Astrocyte (in vitro differentiated cells and primary cell): ENCODE measurements around the gene GINS3.

Experiments used
- EZH2 ChIP-seq: IDR thresholded peaks from 2 replicates; pipeline ENCODE4 v1.6.1; 2012; ENCODE audit warnings: mild to moderate bottlenecking, low read length, inconsistent platforms; ENCODE audit not compliant: insufficient read depth
- TF ChIP-seq, protein P1 (sequence below): IDR thresholded peaks from 2 replicates; pipeline ENCODE4 v1.5.1; 2011; ENCODE audit warnings: low read depth, mild to moderate bottlenecking, inconsistent platforms, low read length, moderate library complexity; ENCODE audit not compliant: insufficient read depth

- TF ChIP-seq, protein P1, sequence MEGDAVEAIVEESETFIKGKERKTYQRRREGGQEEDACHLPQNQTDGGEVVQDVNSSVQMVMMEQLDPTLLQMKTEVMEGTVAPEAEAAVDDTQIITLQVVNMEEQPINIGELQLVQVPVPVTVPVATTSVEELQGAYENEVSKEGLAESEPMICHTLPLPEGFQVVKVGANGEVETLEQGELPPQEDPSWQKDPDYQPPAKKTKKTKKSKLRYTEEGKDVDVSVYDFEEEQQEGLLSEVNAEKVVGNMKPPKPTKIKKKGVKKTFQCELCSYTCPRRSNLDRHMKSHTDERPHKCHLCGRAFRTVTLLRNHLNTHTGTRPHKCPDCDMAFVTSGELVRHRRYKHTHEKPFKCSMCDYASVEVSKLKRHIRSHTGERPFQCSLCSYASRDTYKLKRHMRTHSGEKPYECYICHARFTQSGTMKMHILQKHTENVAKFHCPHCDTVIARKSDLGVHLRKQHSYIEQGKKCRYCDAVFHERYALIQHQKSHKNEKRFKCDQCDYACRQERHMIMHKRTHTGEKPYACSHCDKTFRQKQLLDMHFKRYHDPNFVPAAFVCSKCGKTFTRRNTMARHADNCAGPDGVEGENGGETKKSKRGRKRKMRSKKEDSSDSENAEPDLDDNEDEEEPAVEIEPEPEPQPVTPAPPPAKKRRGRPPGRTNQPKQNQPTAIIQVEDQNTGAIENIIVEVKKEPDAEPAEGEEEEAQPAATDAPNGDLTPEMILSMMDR: no peak
- no peak for TF ChIP-seq EZH2
Measured at GRCh38 chr16:58352690-58353089, 39.6 kb upstream of the GINS3 start.
